C4-2B (cell line): ENCODE results near the gene PRR12.

Experiments
- H3K27ac ChIP-seq: fragments of 450-650 bp; 2 replicates; pipeline ENCODE4 v1.5.1; 2017
- CTCF ChIP-seq: fragments of 450-650 bp; conservative IDR thresholded peaks from 2 replicates; pipeline ENCODE4 v1.5.1; 2017; ENCODE audit warnings: mild to moderate bottlenecking
- ZFX ChIP-seq: fragments of 450-650 bp; IDR thresholded peaks from 2 replicates; pipeline ENCODE4 v1.6.1; 2017

Gene PRR12

GRCh38 chr19:49655570-49656455 lies 64.8 kb downstream of the PRR12 start:
- TF ChIP-seq CTCF (no peak), ZFX (no peak)
- no peak overlapping the region for H3K27ac ChIP-seq

GRCh38 chr19:49656456-49657109 lies 65.6 kb downstream of the PRR12 start:
- TF ChIP-seq CTCF (no peak), ZFX (no peak)
- H3K27ac ChIP-seq: no peak overlapping the region

DNA sequence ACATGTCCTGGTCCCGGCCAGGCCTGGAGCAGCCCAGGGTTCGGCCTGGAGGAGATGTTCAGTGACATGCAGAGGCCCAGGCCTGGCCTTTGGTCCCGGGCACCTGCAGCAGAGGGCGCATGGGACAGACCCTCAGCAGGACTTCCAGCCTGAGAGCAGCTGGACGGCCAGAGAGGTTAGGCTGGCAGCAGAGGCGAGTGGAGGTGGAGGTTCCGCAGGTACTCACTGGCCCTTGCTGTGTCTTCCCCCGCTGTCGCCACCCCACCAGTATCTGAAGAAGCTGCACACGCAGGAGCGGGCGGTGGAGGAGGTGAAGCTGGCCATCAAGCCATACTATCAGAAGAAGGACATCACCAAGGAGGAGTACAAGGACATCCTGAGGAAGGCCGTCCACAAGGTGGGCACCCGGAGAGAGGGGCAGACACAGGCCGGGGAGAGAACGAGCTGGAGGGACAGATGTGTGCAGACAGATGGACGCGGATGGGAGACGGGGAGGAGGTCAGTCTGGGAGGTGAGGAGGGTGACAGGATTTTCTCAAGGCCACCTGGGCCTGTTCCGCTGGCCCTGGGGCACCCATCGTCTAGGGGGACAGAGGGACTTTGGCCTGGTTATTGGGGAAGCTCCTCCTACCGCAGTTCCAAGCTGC lies 66.6 kb downstream of the PRR12 start:
- TF ChIP-seq ZFX (no peak), CTCF (no peak)
- no peak overlapping the region for H3K27ac ChIP-seq

GRCh38 chr19:49658139-49658517 lies 67.1 kb downstream of the PRR12 start:
- TF ChIP-seq CTCF: no peak
- TF ChIP-seq ZFX: no peak
- H3K27ac ChIP-seq: no peak overlapping the region

DNA sequence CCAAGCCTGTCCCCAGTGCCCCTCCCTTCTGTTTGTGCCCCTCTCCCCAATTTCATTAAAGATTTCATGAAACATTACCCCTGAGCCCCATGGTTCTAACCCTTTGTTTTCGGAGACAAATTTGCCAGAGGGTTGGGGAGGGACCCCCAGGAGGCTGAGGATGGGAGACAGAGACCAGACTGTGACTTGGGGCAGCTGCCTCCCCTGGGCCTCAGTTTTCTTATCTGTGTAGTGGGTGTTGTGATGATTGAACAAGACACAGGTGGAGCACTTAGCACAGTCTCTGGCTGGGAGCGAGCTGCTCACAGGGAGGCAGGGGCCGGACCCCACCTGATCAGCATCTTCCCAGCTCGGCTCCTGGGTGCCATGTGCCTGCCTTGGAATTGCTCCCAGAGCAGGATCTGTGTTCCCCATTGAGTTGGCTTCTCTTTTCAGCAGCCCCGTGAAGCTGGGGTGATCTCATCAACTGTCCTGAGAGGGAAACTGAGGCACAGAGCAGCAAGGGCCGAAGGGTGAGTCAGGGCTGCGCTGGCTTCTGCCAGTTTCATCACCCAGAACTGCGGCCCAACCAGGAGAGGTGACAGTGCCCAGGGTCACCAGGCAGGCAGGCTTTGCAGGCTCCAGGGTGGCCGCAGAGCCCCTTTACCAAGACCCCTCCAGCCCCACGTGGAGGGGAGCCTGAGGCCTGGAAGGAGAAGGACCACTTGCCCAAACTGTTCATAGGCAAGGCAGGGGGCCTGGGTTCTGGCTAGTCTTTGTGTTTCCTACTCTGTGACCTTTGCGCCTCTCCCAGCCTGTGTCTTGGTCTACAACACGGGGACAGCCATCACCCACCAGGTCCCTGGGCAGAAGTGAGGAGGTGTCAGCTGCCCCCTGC lies 67.8 kb downstream of the PRR12 start:
- no peak overlapping the region for H3K27ac ChIP-seq
- no peak for TF ChIP-seq ZFX
- no peak for TF ChIP-seq CTCF

DNA sequence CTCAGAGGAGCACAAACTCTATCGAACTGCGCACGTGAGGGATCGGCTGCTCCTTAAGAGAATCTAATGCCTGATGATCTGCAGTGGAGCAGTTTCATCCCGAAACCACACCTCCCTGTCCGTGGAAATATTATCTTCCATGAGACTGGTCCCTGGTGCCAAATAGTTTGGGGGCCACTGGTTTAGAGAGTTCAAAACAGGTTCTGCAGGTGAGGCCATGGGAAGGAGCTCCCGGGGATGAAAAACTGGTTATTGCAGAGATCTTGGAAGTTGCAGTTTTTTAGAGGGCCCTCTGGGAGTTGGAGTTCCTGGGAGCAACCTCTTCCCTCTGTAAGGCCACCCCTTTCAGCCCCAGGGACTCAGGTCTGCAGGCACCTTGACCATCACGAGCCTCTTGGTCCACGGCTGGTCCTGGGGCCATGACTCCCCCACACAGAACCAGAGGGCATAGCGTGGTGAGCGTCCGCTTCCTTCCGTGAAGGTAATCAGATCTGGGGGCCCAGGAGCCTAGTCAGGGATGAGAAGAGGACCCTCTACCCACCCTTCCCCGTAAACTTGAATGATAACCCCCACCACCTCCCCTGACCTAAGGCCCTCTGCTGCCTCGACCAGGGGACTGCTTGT lies 69.5 kb downstream of the PRR12 start:
- TF ChIP-seq ZFX (no peak), CTCF (no peak)
- H3K27ac ChIP-seq: no peak overlapping the region
